MM.1S (cell line): ENCODE measurements around the gene SOBP.
"Not testable (repeated sequence)": the region's sequence is repeated elsewhere in the genome, so short reads cannot be mapped to it uniquely, and the experiment has no call there.

Experiments used
- DNase-seq: peaks from one replicate; pipeline ENCODE4 v3.0.0-alpha.2; 2015
- H2AFZ ChIP-seq: fragments of 300-600 bp; sonication (generic); 2 replicates; pipeline ENCODE4 v1.6.0; 2016; ENCODE audit warnings: antibody characterized with exemption, low read length
- H3F3A ChIP-seq: fragments of 300-600 bp; sonication (generic); 2 replicates; pipeline ENCODE4 v1.6.1; 2016; ENCODE audit warnings: mild to moderate bottlenecking, antibody characterized with exemption, low read length, moderate library complexity, mixed read lengths; ENCODE audit not compliant: insufficient read depth
- H3K27ac ChIP-seq: fragments of 300-600 bp; sonication (generic); 2 replicates; pipeline ENCODE4 v1.5.1; 2016; ENCODE audit warnings: mild to moderate bottlenecking, low read length
- H3K27me3 ChIP-seq: fragments of 300-600 bp; sonication (generic); replicated peaks from 2 replicates; pipeline ENCODE4 v1.6.0; 2016; ENCODE audit warnings: low read length; ENCODE audit not compliant: insufficient read depth
- H3K36me3 ChIP-seq: fragments of 300-600 bp; sonication (generic); replicated peaks from 2 replicates; pipeline ENCODE4 v1.6.1; 2016; ENCODE audit warnings: mild to moderate bottlenecking, low read length, mixed read lengths; ENCODE audit not compliant: insufficient read depth
- H3K4me1 ChIP-seq: fragments of 300-600 bp; sonication (generic); 2 replicates; pipeline ENCODE4 v1.6.1; 2016; ENCODE audit warnings: low read length, mixed read lengths
- H3K4me2 ChIP-seq: fragments of 300-600 bp; sonication (generic); 2 replicates; pipeline ENCODE4 v1.6.0; 2016; ENCODE audit warnings: low read depth, low read length
- H3K4me3 ChIP-seq: fragments of 300-600 bp; sonication (generic); 2 replicates; pipeline ENCODE4 v1.5.1; 2016; ENCODE audit warnings: low read length, mixed read lengths
- H3K79me2 ChIP-seq: fragments of 300-600 bp; sonication (generic); 2 replicates; pipeline ENCODE4 v1.6.1; 2016; ENCODE audit warnings: mixed run types, low read length, mixed read lengths
- H3K9ac ChIP-seq: fragments of 300-600 bp; sonication (generic); 2 replicates; pipeline ENCODE4 v1.6.1; 2016; ENCODE audit warnings: low read length, mixed read lengths
- H3K9me2 ChIP-seq: fragments of 300-600 bp; sonication (generic); replicated peaks from 2 replicates; pipeline ENCODE4 v1.6.1; 2016; ENCODE audit warnings: mild to moderate bottlenecking, low read length, mixed read lengths; ENCODE audit not compliant: insufficient read depth
- H3K9me3 ChIP-seq: fragments of 300-600 bp; sonication (generic); replicated peaks from 2 replicates; pipeline ENCODE4 v1.6.1; 2016; ENCODE audit warnings: mild to moderate bottlenecking, low read length, mixed read lengths; ENCODE audit not compliant: insufficient read depth
- H4K20me1 ChIP-seq: fragments of 300-600 bp; sonication (generic); 2 replicates; pipeline ENCODE4 v1.6.1; 2016; ENCODE audit warnings: mild to moderate bottlenecking, low read length, moderate library complexity, mixed read lengths; ENCODE audit not compliant: insufficient read depth
- EZH2 ChIP-seq: fragments of 300-600 bp; sonication (generic); optimal IDR thresholded peaks from 2 replicates; pipeline ENCODE3; 2017; ENCODE audit warnings: low read depth, mild to moderate bottlenecking, antibody characterized with exemption, low read length, mixed read lengths
- EZH2phosphoT487 ChIP-seq: fragments of 300-600 bp; sonication (generic); IDR thresholded peaks from 2 replicates; pipeline ENCODE4 v1.6.1; 2018; ENCODE audit warnings: antibody characterized with exemption, low read length
- TF ChIP-seq, protein P1 (sequence below): fragments of 300-600 bp; sonication (generic); IDR thresholded peaks from 2 replicates; pipeline ENCODE4 v1.5.1; 2016; ENCODE audit warnings: antibody characterized with exemption, low read length, mixed read lengths

SOBP gene

DNA sequence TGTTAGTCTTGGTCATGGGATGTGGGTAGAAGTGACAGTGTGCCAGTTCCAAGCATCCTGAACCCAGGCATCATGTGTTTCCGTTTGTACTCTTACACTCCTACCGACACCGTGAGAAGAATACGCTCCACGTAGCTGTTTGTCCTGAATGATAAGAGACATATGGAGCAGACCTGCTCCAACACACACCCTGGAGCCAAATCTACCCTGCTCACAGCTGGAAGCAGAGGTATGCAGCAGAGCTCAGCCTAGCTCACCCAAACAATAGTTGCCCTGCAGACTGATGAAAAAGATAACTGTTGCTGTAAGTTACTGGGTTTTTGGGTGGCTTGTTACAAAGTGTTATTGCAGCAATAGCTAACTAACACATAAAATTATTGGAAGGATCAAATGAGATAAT, 16.3 kb upstream of the SOBP start:
- Histone ChIP-seq H3K4me1 (no peaks in the 10 kb centered on the region), H3K4me2 (no peak overlapping the region), H3K9me3 (no peaks in the 10 kb centered on the region), H4K20me1 (no peaks in the 10 kb centered on the region), H3K79me2 (no peaks in the 10 kb centered on the region), H3K27me3 (no peaks in the 10 kb centered on the region), H3K36me3 (no peaks in the 10 kb centered on the region), H3K9ac (no peak overlapping the region), H3K4me3 (no peak overlapping the region), H3K27ac (no peak overlapping the region), H3F3A (no peaks in the 10 kb centered on the region), H3K9me2 (no peaks in the 10 kb centered on the region), H2AFZ (no peak overlapping the region)
- no peak for DNase-seq
- TF ChIP-seq, protein P1, sequence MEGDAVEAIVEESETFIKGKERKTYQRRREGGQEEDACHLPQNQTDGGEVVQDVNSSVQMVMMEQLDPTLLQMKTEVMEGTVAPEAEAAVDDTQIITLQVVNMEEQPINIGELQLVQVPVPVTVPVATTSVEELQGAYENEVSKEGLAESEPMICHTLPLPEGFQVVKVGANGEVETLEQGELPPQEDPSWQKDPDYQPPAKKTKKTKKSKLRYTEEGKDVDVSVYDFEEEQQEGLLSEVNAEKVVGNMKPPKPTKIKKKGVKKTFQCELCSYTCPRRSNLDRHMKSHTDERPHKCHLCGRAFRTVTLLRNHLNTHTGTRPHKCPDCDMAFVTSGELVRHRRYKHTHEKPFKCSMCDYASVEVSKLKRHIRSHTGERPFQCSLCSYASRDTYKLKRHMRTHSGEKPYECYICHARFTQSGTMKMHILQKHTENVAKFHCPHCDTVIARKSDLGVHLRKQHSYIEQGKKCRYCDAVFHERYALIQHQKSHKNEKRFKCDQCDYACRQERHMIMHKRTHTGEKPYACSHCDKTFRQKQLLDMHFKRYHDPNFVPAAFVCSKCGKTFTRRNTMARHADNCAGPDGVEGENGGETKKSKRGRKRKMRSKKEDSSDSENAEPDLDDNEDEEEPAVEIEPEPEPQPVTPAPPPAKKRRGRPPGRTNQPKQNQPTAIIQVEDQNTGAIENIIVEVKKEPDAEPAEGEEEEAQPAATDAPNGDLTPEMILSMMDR = no peak
- TF ChIP-seq EZH2phosphoT487 = no peak

DNA sequence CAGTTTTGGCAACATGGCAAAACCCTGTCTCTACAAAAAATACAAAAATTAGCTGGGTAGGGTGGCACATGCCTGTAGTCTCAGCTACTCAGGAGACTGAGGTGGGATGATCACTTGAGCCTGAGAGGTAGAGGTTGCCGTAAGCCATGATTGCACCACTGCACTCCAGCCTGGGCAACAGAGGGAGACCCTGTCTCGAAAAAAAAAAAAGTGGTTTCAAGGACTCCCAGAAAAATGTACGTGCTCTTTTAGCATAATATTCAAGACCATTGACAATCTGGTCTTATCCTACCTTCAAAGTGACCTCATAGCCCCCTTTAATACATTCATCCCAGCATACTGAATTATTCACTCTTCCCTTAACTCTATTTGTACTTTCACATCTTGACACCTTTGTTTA, 14.6 kb upstream of the SOBP start:
- not testable (repeated sequence) for H4K20me1 ChIP-seq, H3K36me3 ChIP-seq, H3K9me2 ChIP-seq, H3K4me2 ChIP-seq, H3K27me3 ChIP-seq, H3K9ac ChIP-seq, H3K79me2 ChIP-seq, H3K27ac ChIP-seq, H3K4me1 ChIP-seq, H3F3A ChIP-seq, H3K9me3 ChIP-seq, H3K4me3 ChIP-seq, H2AFZ ChIP-seq, DNase-seq

DNA sequence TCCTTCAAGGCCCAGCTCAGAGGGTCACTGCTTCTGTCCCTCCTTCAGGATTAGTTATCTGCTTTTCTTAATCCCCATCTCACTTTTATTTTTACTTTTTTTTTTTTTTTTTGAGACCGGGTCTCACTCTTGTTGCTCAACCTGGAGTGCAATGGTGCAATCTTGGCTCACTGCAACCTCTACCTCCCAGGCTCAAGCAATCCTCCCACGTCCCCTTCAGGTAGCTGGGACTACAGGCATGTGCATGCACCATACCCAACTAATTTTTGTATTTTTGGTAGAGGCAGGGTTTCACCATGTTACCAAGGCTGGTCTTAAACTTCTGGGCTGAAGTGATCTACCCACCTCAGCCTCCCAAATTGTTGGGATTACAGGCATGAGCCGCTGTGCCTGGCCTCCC, 14.1 kb upstream of the SOBP start:
- not testable (repeated sequence) for H3K79me2 ChIP-seq, H3K27ac ChIP-seq, H3K27me3 ChIP-seq, H3K36me3 ChIP-seq, H4K20me1 ChIP-seq, H3K9ac ChIP-seq, H3K9me2 ChIP-seq, DNase-seq, H3F3A ChIP-seq, H3K4me3 ChIP-seq, H3K4me2 ChIP-seq, H2AFZ ChIP-seq, H3K9me3 ChIP-seq, H3K4me1 ChIP-seq

DNA sequence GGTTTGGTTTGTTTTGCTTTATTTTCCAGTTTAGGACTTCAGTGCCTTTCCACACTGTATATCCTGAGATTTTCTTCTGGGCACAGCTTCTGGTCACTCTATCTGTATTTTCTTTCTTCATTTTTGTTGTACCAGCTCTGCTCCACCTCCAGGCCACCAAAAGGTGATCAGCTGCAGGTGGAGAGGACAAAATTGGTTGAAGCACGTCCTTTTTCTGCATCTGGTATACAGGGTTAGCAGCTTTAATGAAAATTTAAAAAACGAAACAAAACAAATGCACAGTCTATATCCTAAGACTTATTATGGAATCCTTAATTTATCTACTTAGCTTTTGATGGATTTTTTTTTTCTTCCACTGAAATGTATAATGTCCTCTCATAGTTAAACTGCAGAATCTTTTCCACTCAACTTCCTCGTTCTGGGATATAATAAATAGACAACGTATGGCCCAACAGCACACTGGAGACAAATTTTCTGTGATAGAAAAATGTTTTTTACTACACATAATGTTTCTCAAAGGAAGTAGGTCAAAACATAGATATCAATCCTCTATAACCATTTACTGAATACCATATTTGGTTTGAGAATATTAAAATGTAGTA, 10.7 kb upstream of the SOBP start:
- TF ChIP-seq EZH2 (no peak), EZH2phosphoT487 (no peak)
- TF ChIP-seq, protein P1 = no peak
- no peak overlapping the region for H2AFZ ChIP-seq
- H3K4me1 ChIP-seq = no peaks in the 10 kb centered on the region
- H3K79me2 ChIP-seq = no peaks in the 10 kb centered on the region
- no peaks in the 10 kb centered on the region for H3K9me2 ChIP-seq
- no peaks in the 10 kb centered on the region for H3F3A ChIP-seq
- no peak overlapping the region for H3K4me3 ChIP-seq
- H3K9ac ChIP-seq = no peak overlapping the region
- no peaks in the 10 kb centered on the region for H3K36me3 ChIP-seq
- no peaks in the 10 kb centered on the region for H3K27me3 ChIP-seq
- no peak for DNase-seq
- no peak overlapping the region for H3K27ac ChIP-seq
- no peaks in the 10 kb centered on the region for H4K20me1 ChIP-seq
- no peaks in the 10 kb centered on the region for H3K9me3 ChIP-seq
- H3K4me2 ChIP-seq = no peak overlapping the region
